Testis (tissue), 2 donors: ENCODE results near the gene CALML6.

Experiments
- POLR2A ChIP-seq: fragments of 450-650 bp; IDR thresholded peaks from one replicate; pipeline ENCODE4 v1.6.1; 2017; ENCODE audit warnings: antibody characterized with exemption, mild to moderate bottlenecking, moderate library complexity
- TF ChIP-seq, protein P1 (sequence below), 3 experiments: fragments of 450-650 bp in 2 of 3; fragments of 200-600 bp in 1 of 3; sonication (generic) in 1 of 3; IDR thresholded peaks; one replicate each; pipeline ENCODE4 v1.5.1; 2016 to 2019; ENCODE audit warnings: antibody characterized with exemption in 3 of 3, mild to moderate bottlenecking in 2 of 3, moderate library complexity in 1 of 3

DNA sequence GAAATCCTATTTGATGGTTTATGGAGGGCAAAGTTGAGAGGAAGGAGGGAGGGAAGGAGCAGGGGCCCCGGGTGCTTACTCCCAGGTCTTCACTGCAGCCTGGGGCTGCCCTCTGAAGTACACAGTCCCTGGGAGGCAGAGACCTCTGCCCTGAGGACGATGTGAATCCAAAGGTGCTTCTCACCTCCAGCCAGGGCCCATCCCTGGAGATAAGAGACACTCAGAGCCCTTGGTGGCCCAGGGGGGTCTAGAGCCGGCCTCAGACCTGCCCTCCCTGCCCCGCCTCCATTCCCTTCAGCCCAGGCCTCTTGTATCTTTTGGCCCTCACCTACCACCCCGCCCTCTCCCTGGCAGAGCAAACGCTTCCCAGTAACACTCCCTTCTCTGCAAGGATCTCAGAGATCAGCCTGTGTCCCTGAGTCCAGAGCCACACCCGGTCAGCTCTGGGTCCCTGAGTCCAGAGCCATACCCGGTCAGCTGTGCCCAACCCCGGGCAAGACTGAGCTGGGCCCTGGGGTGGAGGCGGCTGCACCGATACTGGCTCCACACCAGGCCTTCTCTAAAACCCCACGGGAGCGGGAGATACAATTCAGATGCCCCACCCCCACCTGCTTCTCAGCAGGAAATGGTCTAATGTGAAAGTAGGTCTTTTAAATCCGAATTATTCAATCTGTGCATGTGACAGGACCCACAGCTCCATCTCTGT is 20.6 kb upstream of the CALML6 start:
- TF ChIP-seq, protein P1, sequence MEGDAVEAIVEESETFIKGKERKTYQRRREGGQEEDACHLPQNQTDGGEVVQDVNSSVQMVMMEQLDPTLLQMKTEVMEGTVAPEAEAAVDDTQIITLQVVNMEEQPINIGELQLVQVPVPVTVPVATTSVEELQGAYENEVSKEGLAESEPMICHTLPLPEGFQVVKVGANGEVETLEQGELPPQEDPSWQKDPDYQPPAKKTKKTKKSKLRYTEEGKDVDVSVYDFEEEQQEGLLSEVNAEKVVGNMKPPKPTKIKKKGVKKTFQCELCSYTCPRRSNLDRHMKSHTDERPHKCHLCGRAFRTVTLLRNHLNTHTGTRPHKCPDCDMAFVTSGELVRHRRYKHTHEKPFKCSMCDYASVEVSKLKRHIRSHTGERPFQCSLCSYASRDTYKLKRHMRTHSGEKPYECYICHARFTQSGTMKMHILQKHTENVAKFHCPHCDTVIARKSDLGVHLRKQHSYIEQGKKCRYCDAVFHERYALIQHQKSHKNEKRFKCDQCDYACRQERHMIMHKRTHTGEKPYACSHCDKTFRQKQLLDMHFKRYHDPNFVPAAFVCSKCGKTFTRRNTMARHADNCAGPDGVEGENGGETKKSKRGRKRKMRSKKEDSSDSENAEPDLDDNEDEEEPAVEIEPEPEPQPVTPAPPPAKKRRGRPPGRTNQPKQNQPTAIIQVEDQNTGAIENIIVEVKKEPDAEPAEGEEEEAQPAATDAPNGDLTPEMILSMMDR (IDR thresholded peaks at IDR 0.05): no peak
- no peak for TF ChIP-seq POLR2A
